Cardiac fibroblast (primary cell): Measurements from ENCODE around the gene NSRP1.

Experiments used
- DNase-seq, 2 donors: peaks; one replicate each; pipeline versions ENCODE4 v3.0.0 to v3.0.0-alpha.2; 2010; ENCODE audit warnings: low read depth in 2 of 2
- H3K4me3 ChIP-seq, 2 donors: replicated peaks in 1 of 2; 1 replicate in 1 of 2; 2 replicates in 1 of 2; pipeline ENCODE4 v1.5.1; 2011; ENCODE audit warnings: low read depth in 2 of 2, low read length in 2 of 2, mild to moderate bottlenecking in 2 of 2, moderate library complexity in 1 of 2
- TF ChIP-seq, protein P1 (sequence below): IDR thresholded peaks from one replicate; pipeline ENCODE4 v1.5.1; 2011; ENCODE audit warnings: low read depth, mild to moderate bottlenecking, low read length, inconsistent platforms

NSRP1 gene

DNA sequence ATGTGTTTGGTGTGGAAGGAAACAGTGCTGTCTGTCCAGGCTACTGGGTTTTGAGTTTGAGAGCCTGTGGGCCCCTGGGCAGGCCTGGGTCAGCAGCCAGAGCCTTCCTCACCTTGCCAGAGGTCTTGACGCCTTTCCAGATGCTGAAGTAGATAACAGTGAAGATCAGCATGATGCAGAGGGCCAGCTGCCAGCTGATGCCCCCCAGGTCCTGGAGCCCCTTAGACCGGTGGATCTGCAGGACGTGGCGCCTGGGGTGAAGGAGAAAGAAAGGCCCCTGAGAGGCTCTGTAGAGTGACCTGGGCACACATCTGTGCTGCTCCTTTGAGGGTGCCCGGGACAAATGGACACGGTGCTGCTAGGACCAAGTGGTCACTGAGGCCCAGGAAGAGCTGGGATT lies 100.4 kb downstream of the NSRP1 start:
- no peak overlapping the region for H3K4me3 ChIP-seq
- TF ChIP-seq, protein P1, sequence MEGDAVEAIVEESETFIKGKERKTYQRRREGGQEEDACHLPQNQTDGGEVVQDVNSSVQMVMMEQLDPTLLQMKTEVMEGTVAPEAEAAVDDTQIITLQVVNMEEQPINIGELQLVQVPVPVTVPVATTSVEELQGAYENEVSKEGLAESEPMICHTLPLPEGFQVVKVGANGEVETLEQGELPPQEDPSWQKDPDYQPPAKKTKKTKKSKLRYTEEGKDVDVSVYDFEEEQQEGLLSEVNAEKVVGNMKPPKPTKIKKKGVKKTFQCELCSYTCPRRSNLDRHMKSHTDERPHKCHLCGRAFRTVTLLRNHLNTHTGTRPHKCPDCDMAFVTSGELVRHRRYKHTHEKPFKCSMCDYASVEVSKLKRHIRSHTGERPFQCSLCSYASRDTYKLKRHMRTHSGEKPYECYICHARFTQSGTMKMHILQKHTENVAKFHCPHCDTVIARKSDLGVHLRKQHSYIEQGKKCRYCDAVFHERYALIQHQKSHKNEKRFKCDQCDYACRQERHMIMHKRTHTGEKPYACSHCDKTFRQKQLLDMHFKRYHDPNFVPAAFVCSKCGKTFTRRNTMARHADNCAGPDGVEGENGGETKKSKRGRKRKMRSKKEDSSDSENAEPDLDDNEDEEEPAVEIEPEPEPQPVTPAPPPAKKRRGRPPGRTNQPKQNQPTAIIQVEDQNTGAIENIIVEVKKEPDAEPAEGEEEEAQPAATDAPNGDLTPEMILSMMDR = no peak

DNA sequence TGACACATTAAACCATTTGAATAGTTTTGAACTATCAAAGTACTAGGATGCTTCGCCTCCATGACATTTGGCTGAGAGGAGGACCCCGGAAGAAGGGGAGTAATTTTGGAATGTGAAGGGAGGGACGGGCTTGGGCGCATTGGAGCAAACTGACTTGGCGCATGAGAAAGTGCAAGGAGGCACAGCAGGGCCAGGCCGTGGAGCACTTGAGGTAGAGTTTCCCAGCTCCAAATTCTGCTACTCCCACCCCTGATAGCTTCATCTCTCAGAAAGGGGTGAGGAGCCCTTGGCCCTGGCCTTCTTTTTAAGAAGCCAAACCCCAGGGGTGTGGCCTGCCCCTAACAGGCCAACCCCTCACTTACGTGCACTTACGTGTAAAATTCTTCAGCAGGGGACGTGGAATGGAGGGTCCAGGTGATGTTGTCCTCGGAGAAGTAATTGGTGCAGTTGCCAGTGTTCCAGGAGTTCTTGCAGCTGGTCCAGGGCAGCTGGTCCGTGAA lies 101.2 kb downstream of the NSRP1 start:
- TF ChIP-seq, protein P1 = no peak
- no peak overlapping the region for H3K4me3 ChIP-seq
- no peak for DNase-seq

More for the DNA sequence above, 100.4 kb downstream of the NSRP1 start:
- no peak for DNase-seq

DNA sequence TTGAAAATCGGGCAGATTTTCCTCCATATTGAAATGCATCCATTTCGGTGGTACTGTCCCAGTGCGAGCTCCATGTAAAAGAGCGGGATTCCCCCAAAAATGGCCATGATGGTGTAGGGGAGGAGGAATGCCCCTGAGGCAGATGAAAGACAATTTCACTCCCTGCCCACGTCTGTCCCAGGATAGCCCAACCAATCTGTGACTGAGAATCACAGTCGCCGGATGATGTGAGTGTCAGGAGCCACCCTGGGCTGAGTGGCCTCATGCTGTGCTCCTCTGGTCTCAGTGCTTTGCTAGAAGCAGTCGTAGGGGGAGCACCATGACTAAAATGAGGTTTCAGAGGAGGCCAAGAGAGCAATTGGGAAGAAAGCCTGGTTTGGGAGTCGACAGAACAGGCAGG lies 102.2 kb downstream of the NSRP1 start:
- TF ChIP-seq, protein P1 = no peak
- DNase-seq = no peak
- no peak overlapping the region for H3K4me3 ChIP-seq

DNA sequence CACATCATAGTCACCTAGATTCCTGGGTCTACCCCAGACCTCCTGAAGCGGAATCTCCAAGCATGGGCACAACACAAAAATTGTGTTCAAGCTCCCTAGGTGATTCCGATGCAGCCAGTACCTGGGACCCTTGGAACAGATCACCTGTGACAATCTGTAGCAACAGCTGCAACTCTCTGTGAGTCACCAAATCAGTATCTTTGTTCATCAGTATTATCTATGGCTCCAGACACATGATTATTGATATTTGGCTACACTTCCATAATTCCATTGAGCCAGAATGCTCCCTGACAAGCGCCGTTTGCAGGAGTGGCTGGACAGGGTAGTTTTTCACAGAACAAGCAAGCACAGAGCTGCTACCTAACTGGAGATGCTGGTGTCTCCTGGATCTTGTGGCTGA lies 102.7 kb downstream of the NSRP1 start:
- TF ChIP-seq, protein P1 = no peak
- no peak overlapping the region for H3K4me3 ChIP-seq
- DNase-seq = no peak

DNA sequence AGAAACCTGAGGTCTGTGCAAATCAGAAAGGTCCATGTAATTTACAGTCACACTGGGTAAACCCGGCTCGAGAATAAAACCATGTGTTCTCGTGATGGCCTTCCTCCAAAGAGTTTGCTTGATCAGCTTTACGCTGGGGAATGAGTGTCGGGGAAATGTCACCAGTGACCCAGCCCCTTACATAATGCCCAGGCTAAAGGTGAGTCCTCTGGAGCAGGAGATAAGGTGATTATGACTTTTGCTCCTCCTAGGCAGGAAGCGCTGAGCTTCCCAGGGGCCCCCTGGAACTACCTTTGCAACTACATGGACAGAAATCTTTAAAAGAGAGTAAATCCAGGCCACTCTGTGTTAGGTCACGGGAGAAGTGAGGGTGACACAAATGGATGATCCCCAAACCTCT lies 103.2 kb downstream of the NSRP1 start:
- TF ChIP-seq, protein P1 = no peak
- no peak for DNase-seq

DNA sequence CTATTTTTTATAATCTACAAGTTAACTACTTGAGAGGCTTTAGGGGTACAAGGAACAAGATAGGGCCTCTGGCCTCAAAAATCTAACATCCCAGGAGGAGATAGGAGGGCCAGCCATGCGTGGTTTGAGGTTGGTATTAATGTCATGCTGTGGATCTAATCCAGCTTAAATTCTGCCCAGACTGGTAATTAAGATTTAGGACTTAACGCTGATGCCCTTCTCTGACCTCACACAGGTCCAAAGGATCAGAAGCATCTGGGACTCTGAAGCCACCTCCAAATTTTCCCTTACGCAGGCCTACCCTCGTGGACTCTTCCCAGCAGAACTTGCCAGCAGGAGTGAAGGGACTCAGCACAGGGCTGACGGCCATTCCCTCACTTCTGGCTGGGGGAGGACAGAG lies 103.8 kb downstream of the NSRP1 start:
- no peak overlapping the region for H3K4me3 ChIP-seq
- TF ChIP-seq, protein P1 = no peak
- DNase-seq = no peak

More for the DNA sequence above, 103.2 kb downstream of the NSRP1 start:
- H3K4me3 ChIP-seq = no peak overlapping the region

DNA sequence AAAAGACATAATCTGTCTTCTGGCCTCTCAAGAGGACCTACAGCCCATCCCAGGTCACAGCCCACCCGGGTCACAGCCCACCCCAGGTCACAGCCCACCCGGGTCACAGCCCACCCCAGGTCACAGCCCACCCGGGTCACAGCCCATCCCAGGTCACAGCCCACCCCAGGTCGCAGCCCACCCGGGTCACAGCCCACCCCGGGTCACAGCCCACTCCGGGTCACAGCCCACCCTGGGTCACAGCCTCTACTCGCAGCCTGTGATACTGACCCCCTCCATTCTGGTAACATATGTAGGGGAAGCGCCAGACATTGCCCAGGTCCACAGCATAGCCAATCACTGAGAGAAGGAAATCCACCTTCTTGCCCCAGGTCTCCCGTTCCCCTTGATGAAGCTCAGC lies 104.7 kb downstream of the NSRP1 start:
- DNase-seq = no peak
- TF ChIP-seq, protein P1 = no peak
- no peak overlapping the region for H3K4me3 ChIP-seq
